ENCODE measurements around the gene CAPSL. TPM values are rescaled to one million over a fixed set of nuclear protein-coding genes. Genes with fewer than 3 reads are reported as not detected.
"Not testable (repeated sequence)": the region's sequence is repeated elsewhere in the genome, so short reads cannot be mapped to it uniquely, and the experiment has no call there.

Gene CAPSL
- total RNA-seq, 1 donor from 2014 or later: not detected

DNA sequence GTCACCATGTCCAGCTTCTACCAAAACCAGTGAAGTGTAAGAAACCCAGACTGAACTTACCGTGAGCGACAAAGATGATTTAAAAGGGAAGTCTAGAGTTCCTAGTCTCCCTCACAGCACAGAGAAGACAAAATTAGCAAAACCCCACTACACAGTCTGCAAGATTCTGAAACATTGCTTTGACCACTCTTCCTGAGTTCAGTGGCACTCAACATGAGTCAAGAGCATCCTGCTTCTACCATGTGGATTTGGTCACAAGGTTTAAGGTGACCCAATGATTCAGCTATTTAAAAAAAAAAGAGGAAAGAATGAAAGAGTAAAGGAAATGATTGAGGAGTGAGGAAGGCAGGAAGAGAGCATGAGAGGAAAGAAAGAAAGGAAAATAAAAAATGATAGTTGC lies 62.0 kb downstream of the CAPSL start:
- no peak for DNase-seq

DNA sequence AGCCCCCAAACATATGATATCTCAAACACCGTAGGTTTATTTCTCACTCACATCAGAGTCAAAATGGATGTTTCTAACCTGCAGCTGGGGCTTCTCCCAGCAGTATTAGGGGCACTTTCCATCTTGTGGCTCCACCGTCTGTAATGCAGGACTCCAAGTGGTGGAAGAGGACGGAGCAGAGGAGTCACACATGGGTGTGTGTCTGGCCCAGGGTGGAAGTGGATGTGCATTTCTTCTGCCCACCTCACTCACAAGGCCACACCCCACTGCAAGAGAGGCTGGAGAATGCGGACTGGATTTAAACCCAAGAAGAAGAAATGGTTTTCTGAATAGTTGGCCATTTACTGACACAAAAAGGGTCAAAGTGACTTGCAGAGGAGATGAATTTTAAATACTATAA lies 67.8 kb downstream of the CAPSL start:
- no peak for DNase-seq

DNA sequence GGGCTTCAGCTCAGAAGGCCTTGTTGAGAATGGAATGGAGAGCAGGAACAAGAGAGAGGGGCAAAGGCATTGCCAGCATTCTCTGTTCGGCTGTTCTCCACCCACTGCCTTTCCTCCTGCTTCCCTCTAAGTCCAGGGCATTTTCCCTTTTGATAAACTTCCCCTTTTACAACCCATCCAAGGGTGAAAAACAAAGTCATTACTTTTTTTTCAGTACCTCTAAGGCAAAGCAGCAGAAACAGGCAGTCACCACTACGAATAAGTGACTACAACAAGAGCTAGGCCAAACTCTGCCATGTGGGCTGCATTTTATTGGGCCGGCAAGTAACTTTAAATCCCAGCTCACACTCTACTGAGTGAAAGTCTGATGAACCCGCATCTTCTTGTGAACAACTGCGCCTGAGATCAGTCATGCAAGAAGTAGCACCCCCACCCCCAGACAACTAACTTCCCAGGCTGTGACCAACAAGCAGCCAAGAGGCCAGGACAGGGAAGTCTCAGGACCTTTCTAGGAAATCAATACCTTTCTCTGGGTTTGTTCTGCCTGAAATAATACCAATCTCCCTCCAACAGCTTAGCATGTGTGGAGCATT lies 68.6 kb downstream of the CAPSL start:
- DNase-seq: no peak

DNA sequence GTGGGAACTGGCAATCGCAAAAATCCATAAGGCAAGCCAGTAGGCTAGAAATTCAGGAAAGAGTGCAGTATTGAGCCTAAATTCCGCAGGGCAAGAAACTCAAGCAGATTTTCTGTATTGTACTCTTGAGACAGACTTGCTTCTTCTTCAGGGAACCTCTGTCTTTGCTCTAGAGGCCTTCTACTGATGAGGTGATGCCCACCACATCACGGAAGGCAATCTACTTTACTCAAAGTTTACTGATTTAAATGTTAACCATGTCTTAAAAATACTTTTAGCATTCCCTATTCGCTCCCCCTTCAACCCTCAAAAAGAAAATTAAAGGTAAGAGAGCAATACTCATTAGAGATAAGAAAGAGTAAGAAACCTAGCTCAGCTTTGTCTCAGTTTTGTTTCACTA lies 70.4 kb downstream of the CAPSL start:
- DNase-seq: no peak

DNA sequence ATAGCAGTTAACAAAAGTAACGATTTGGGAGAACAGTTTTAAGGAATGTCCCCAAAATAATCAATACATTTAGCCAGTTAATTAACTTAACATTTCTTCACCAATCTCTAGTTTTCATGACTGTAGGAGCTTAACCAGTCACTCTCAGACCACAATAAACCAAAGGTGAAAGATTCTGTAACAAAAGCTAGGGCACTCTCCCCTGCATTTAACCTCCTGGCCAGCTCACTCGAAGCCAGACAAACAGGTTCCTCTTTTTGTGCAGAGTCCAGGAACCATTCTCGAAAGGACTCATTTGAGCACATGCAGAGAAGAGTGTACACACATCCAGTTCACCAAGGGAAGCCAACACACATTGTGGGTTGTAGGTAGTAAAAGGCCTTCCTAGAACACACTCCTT lies 75.3 kb downstream of the CAPSL start:
- DNase-seq: no peak

DNA sequence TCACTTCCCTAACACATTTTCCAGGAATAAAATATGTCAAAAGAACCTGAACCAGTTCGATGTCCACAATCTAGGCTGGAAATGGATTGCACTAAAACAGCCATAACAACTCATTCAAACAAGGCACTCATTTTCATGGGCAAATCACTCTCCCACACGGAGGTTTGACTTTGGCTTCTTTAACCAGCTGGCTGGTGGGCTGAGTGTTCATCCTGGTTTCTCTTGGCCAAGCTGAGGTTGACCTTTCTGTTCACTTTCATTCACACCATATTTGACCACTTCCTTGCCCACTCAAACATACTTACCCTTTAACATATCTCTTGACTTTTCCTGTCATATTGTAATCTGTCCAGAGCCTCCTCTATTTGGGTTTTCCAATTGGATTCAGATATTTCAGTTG lies 76.3 kb downstream of the CAPSL start:
- no peak for DNase-seq

DNA sequence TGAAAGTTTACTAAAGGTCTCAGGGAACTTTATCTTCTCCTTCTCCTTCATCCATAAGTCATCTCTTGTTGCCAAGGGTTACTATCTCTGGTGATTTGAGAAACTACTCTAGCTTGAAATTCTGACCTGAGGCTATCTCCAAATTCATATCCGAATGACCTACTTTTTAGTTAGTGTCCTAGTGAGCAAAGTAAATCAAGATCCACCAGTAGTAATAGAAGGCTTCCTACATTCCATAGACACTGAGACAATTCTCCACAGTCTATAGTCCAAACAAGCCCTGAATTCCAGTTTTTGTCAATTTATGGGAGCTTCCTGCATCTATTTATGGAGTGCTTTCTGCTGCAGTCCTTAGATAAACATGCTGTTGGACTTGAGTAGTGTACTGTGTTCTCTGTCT lies 76.7 kb downstream of the CAPSL start:
- DNase-seq: no peak

DNA sequence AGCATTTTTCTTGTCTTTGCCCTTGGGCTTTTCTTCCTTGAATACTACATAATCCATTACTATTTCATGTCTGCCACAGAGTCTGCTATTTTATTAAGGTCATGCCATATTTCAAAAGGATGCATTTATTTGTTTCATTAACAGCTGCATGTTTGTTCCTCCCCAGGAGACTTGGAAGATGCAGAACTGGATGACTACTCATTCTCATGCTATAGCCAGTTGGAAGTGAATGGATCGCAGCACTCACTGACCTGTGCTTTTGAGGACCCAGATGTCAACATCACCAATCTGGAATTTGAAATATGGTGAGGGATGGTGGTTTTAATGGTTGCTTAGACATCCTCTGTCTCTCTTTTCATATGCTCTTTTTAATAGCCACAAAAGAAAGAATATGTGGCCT lies 77.7 kb downstream of the CAPSL start:
- DNase-seq: no peak

DNA sequence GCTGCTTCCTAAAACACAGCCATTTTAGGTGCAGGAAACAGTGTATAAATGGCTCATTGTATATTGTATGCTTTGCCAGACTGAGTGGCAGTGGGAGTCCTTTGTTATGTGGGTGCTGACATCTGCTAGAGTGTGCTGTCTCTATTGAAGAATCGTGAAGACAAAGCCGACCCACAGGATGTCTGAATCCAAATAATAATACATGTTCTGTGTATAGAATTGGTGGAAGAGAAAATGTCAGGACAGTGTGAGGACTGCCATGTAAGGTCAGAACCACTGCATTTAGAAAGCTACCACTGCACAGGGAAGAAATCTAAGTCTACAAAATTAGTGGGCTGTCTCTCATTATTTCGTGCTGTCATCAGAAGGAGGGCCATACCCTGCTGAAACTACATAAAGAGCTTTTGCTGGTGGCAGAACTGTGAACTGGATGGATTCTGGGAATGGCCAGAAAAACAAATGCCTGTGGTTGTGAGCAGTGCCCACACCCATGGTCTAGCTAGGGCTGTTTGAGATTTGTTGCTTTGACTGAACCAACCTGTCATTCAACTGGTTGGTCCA lies 79.2 kb downstream of the CAPSL start:
- no peak for DNase-seq

DNA sequence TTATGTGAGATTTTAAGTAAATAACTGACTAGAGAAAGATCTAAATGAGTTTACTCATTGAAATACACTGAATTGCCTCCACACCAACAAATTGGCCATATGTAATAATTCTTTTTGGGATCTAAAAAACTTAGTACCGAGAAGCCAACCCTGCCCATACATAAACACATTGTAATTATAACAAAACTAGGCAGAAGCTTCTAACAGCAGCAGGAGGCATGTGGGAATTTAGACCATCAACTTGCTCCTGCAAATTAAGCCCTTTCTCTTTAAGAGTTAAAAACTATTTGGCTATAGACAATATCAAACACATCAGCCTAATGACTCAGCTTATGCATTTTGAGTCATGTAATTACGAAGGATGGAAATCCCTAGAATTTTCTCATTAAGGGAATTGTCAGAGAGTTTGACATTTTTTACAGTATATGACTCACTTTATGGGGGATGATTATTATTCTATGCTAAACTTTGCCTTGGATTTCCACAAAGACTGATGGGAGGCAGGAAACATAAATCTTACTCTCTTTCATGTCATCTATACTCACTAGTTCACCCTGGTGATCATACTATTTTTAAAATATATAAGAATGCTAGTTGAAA lies 80.7 kb downstream of the CAPSL start:
- no peak for DNase-seq

DNA sequence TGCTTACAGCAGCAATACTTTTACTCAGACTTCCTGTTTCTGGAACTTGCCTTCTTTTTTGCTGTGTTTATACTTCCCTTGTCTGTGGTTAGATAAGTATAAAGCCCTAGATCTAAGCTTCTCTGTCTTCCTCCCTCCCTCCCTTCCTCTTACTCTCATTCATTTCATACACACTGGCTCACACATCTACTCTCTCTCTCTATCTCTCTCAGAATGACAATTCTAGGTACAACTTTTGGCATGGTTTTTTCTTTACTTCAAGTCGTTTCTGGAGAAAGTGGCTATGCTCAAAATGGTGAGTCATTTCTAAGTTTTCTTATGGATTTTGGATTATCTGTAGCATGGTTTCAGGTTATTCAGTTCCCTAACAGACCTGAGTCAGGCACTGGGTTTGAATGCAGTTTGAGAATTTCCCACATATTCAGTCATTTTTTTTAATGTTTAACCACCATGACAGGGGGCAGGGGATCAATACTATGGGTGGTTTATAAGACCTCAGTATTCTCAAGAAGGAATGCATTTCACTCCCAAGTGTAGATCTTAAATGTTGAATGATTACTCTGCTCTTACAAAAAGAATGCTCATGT lies 81.6 kb downstream of the CAPSL start, which contains the start of gene IL7R:
Gene IL7R, plus strand, starts transcription at position 127 of the 587 bp plus-strand sequence. Its CDS starts 87 bp downstream, at position 214.
- no peak for DNase-seq

DNA sequence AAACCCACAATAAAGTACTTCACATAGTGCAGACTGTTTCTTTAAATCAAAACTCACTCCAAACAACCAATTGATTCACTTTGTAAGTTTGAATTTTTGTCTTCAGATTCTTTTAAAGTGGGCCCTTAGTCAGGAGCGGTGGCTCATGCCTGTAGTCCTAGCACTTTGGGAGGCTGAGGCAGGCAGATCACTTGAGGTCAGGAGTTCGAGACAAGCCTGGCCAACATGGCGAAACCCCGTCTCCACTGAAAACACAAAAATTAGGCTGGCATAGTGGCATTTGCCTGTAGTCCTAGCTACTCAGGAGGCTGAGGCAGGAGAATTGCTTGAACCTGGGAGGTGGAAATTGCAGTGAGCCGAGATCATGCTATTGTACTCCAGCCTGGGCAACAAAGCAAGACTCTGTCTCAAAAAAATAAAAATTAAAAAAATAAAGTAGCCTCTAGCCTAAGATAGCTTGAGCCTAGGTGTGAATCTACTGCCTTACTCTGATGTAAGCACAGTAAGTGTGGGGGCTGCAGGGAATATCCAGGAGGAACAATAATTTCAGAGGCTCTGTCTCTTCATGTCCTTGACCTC lies 82.1 kb downstream of the CAPSL start:
- not testable (repeated sequence) for DNase-seq

DNA sequence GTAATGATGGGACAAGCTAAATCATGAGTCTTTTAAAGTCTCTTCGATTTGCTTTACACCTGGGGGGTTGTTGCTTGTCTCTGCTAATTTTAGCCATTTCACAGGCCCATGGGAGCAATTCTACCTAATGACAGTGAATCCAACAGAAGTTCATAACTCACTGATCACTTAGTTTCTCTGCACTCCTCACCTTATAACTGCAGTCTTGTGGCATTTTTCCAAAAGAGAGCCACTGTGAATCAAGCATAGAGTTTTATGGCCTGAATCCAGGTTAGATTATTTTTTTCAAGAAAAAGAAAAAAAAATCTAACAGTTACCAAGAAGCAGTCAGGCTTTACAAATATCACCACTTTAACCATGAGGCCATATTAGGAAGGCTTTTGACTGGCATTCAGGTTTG lies 83.2 kb downstream of the CAPSL start:
- no peak for DNase-seq

Small RNAs within 50 kb of the gene (small RNA-seq; reads per million reads assigned to genes)
- not detected for gene AC112204.1

Other genes with a start within 250 kb of the CAPSL start
- gene IL7R, start 81.7 kb downstream of the CAPSL start, total RNA-seq: under 0.01 TPM
- not detected for gene UGT3A1, start 52.8 kb upstream of the CAPSL start, total RNA-seq
- gene UGT3A2, start 128.3 kb upstream of the CAPSL start, total RNA-seq: 0.16 TPM
- gene LMBRD2, start 213.3 kb upstream of the CAPSL start, total RNA-seq: 85.8 TPM
- gene SKP2, start 213.5 kb upstream of the CAPSL start, total RNA-seq: 19.8 TPM